H1 (cell line): ENCODE data around the gene ATP6V1G3. TPM values are rescaled to one million over a fixed set of nuclear protein-coding genes. Genes with fewer than 3 reads are reported as not detected.

ENCODE experiments used
- CTCF ChIA-PET: fragments of 300-600 bp; sonication (Branson Sonifier 250); formaldehyde crosslinking; loops from one replicate; lab custom pipeline; 2021; ENCODE audit not compliant: partially characterized antibody; lab: Charles Lee
- POLR2A ChIA-PET: fragments of 300-600 bp; sonication (Branson Sonifier 250); formaldehyde crosslinking; loops from one replicate; lab custom pipeline; 2021; ENCODE audit warnings: inconsistent platforms; ENCODE audit not compliant: partially characterized antibody; lab: Charles Lee
- DNase-seq, 2 experiments: peaks; one replicate each; pipeline versions ENCODE4 v3.0.0 to v3.0.0-alpha.2; 2010 to 2022; ENCODE audit warnings: low spot score in 2 of 2, low read depth in 1 of 2, mixed read lengths in 1 of 2
- FAIRE-seq: peaks from 2 replicates; lab custom pipeline; 2011; peaks lifted over from hg19 to GRCh38; lab: Jason Lieb, UNC
- H2AFZ ChIP-seq: 2 replicates; pipeline ENCODE4 v1.8.1; 2012; ENCODE audit warnings: low read length, inconsistent platforms
- H2AK5ac ChIP-seq: 2 replicates; pipeline ENCODE4 v1.6.1; 2013; ENCODE audit warnings: low read depth, low read length
- H2BK120ac ChIP-seq: replicated peaks from 2 replicates; pipeline ENCODE3; 2013; ENCODE audit warnings: low read depth, low read length, inconsistent platforms
- H2BK12ac ChIP-seq: 2 replicates; pipeline ENCODE4 v1.6.1; 2013; ENCODE audit warnings: low read depth, low read length
- H2BK15ac ChIP-seq: 2 replicates; pipeline ENCODE4 v1.6.1; 2013; ENCODE audit warnings: low read length
- H2BK20ac ChIP-seq: 2 replicates; pipeline ENCODE4 v1.6.1; 2013; ENCODE audit warnings: low read length
- H2BK5ac ChIP-seq: 2 replicates; pipeline ENCODE4 v1.6.1; 2013; ENCODE audit warnings: low read depth, low read length
- H3K14ac ChIP-seq: 2 replicates; pipeline ENCODE4 v1.6.1; 2013; ENCODE audit warnings: inconsistent platforms; ENCODE audit not compliant: insufficient read length
- H3K18ac ChIP-seq: 2 replicates; pipeline ENCODE4 v1.6.1; 2013; ENCODE audit warnings: low read length; ENCODE audit errors: extremely low read depth
- H3K23ac ChIP-seq: 2 replicates; pipeline ENCODE4 v1.6.1; 2013; ENCODE audit warnings: inconsistent platforms; ENCODE audit not compliant: insufficient read length
- H3K23me2 ChIP-seq: 2 replicates; pipeline ENCODE4 v1.6.1; 2013; ENCODE audit warnings: low read depth, low read length
- H3K27ac ChIP-seq: 2 replicates; pipeline ENCODE4 v1.6.1; 2011; ENCODE audit warnings: low read depth, low read length, inconsistent platforms
- H3K27me3 ChIP-seq, 4 experiments: replicated peaks in 1 of 4; 1 replicate in 1 of 4; 2 replicates in 3 of 4; pipeline versions ENCODE4 v1.6.1 to v1.8.1; 2011 to 2013; ENCODE audit warnings: low read length in 3 of 4, mild to moderate bottlenecking in 3 of 4, inconsistent platforms in 2 of 4, mixed read lengths in 2 of 4, moderate library complexity in 1 of 4; ENCODE audit not compliant: control insufficient read depth in 3 of 4, insufficient read depth in 3 of 4; ENCODE audit errors: extremely low read depth in 1 of 4
- H3K36me3 ChIP-seq, 4 experiments: 2 replicates each; pipeline versions ENCODE4 v1.6.1 to v1.8.1; 2011 to 2013; ENCODE audit warnings: mild to moderate bottlenecking in 4 of 4, low read length in 3 of 4, moderate library complexity in 2 of 4, control low read depth in 1 of 4, inconsistent platforms in 1 of 4; ENCODE audit not compliant: insufficient read depth in 4 of 4, control insufficient read depth in 2 of 4
- H3K4ac ChIP-seq: replicated peaks from 2 replicates; pipeline ENCODE3; 2013; ENCODE audit warnings: low read length, low read depth, mixed read lengths, inconsistent platforms; ENCODE audit not compliant: insufficient read length
- H3K4me1 ChIP-seq, 4 experiments: replicated peaks in 1 of 4; 1 replicate in 1 of 4; 2 replicates in 3 of 4; pipeline versions ENCODE4 v1.6.1 to v1.8.1; 2011 to 2013; ENCODE audit warnings: low read length in 3 of 4, inconsistent platforms in 2 of 4, mixed read lengths in 1 of 4; ENCODE audit not compliant: insufficient read depth in 4 of 4, control insufficient read depth in 3 of 4
- H3K4me2 ChIP-seq, 2 experiments: 2 replicates each; pipeline versions ENCODE4 v1.6.1 to v1.8.1; 2011 to 2013; ENCODE audit warnings: low read depth in 2 of 2, low read length in 2 of 2, control low read depth in 1 of 2, inconsistent platforms in 1 of 2, mild to moderate bottlenecking in 1 of 2; ENCODE audit not compliant: insufficient read depth in 1 of 2
- H3K4me3 ChIP-seq, 4 experiments: fragments of 200-600, 300-600 bp in 1 of 4; sonication (generic), shearing (Covaris generic), sonication (Bioruptor Twin) in 1 of 4; 2 replicates each; pipeline versions ENCODE4 v1.5.1 to v1.8.1; 2011 to 2016; ENCODE audit warnings: low read length in 4 of 4, low read depth in 3 of 4, control low read depth in 2 of 4, inconsistent platforms in 2 of 4, mild to moderate bottlenecking in 2 of 4, mixed read lengths in 1 of 4, moderate library complexity in 1 of 4; ENCODE audit not compliant: insufficient read depth in 2 of 4; ENCODE audit errors: extremely low read depth in 1 of 4
- H3K56ac ChIP-seq: replicated peaks from 2 replicates; pipeline ENCODE3; 2013; ENCODE audit warnings: low read depth, mild to moderate bottlenecking, mixed read lengths, low read length, inconsistent platforms; ENCODE audit not compliant: insufficient read length
- H3K79me1 ChIP-seq: 2 replicates; pipeline ENCODE4 v1.6.1; 2013; ENCODE audit warnings: low read depth, low read length, control low read depth
- H3K79me2 ChIP-seq, 2 experiments: 2 replicates each; pipeline versions ENCODE4 v1.6.1 to v1.8.1; 2012 to 2013; ENCODE audit warnings: low read length in 2 of 2, mild to moderate bottlenecking in 2 of 2, inconsistent platforms in 1 of 2; ENCODE audit not compliant: insufficient read depth in 2 of 2, control insufficient read depth in 1 of 2
- H3K9ac ChIP-seq, 4 experiments: replicated peaks in 1 of 4; 1 replicate in 1 of 4; 2 replicates in 3 of 4; pipeline versions ENCODE4 v1.6.1 to v1.8.1; 2011 to 2013; ENCODE audit warnings: low read depth in 3 of 4, low read length in 3 of 4, control low read depth in 2 of 4, mild to moderate bottlenecking in 2 of 4, moderate library complexity in 2 of 4, inconsistent platforms in 1 of 4; ENCODE audit errors: extremely low read depth in 1 of 4
- H3K9me3 ChIP-seq, 2 experiments: 2 replicates each; pipeline versions ENCODE4 v1.6.1 to v1.8.1; 2012 to 2013; ENCODE audit warnings: mild to moderate bottlenecking in 2 of 2, moderate library complexity in 2 of 2, control low read depth in 1 of 2, inconsistent platforms in 1 of 2, low read depth in 1 of 2, low read length in 1 of 2, mixed read lengths in 1 of 2; ENCODE audit not compliant: insufficient read depth in 2 of 2
- H4K20me1 ChIP-seq, 2 experiments: replicated peaks in 1 of 2; 2 replicates each; pipeline versions ENCODE3 to v1.8.1; 2011 to 2013; ENCODE audit warnings: inconsistent platforms in 2 of 2, low read length in 2 of 2, mild to moderate bottlenecking in 1 of 2; ENCODE audit not compliant: insufficient read depth in 2 of 2, control insufficient read depth in 1 of 2
- H4K5ac ChIP-seq: 2 replicates; pipeline ENCODE4 v1.6.1; 2013; ENCODE audit warnings: low read length, low read depth, mixed read lengths, inconsistent platforms; ENCODE audit not compliant: insufficient read length
- H4K8ac ChIP-seq: 2 replicates; pipeline ENCODE4 v1.8.0; 2013; ENCODE audit warnings: mild to moderate bottlenecking, moderate library complexity, low read length, inconsistent platforms; ENCODE audit not compliant: insufficient read depth; ENCODE audit errors: extremely low read depth
- H4K91ac ChIP-seq: replicated peaks from 2 replicates; pipeline ENCODE3; 2013; ENCODE audit warnings: low read length, mixed read lengths, inconsistent platforms; ENCODE audit not compliant: insufficient read length
- SAP30 ChIP-seq: fragments of 300-600 bp; sonication (generic); IDR thresholded peaks from 2 replicates; pipeline ENCODE4 v1.7.1; 2012; ENCODE audit warnings: low read length, moderate library complexity, mild to moderate bottlenecking, inconsistent platforms; ENCODE audit not compliant: insufficient read depth, insufficient replicate concordance
- WGBS, 2 experiments: shearing (Covaris generic) in 1 of 2; methylation state at CpG; one replicate each; pipeline versions ENCODE4 v1.1.6 to v1.1.7; 2013 to 2015; ENCODE audit warnings: low lambda C conversion rate in 2 of 2, mixed read lengths in 2 of 2, inconsistent platforms in 1 of 2, low coverage in 1 of 2, missing lambda C conversion rate in 1 of 2; ENCODE audit not compliant: insufficient replicate concordance in 2 of 2, insufficient coverage in 1 of 2, insufficient read length in 1 of 2; ENCODE audit errors: extremely low coverage in 1 of 2, missing lambda C conversion rate in 1 of 2; 5-methylcytosine and 5-hydroxymethylcytosine counted together
- polyA plus RNA-seq, 7 experiments: library from polyadenylated mRNA; depleted of rRNA in 3 of 7; stranded (reverse) in 5 of 7; unstranded in 2 of 7; fragments of >200 nt in 5 of 7; fragments of 200-250 nt in 2 of 7; gene quantifications; 1 replicate in 5 of 7; 2 replicates in 1 of 7; 4 replicates in 1 of 7; pipeline versions ENCODE4 v1.2.1 to v1.2.3, GENCODE V29; 2011 to 2013; ENCODE audit warnings: missing spikeins in 2 of 7, mixed read lengths in 2 of 7
- total RNA-seq: library from RNA; stranded (reverse); fragmentation: NEBNext Ultra II Directional; extraction: Animal tissue kit (Norgen Biotek cat#: 25700); gene quantifications from 2 replicates; pipeline ENCODE4 v1.2.1, GENCODE V29; 2021

The ATP6V1G3 gene
- total and polyA plus RNA-seq, 2 of the 8 experiments (the other 6 are each of a cell fraction or from before 2014, with no cell fraction given): not detected

GRCh38 chr1:198494139-198494538 lies 46.3 kb downstream of the ATP6V1G3 start:
- no peaks in the 10 kb centered on the region for H3K9me3 ChIP-seq
- H3K23me2 ChIP-seq: no peaks in the 10 kb centered on the region
- H3K27me3 ChIP-seq: no peaks in the 10 kb centered on the region
- H2BK15ac ChIP-seq: no peak overlapping the region
- H3K79me2 ChIP-seq: no peaks in the 10 kb centered on the region
- no peak overlapping the region for H2BK20ac ChIP-seq
- no peaks in the 10 kb centered on the region for H3K36me3 ChIP-seq
- ChIA-PET POLR2A (no interaction called here), CTCF (interaction anchor here (1.6 kb wide), 1 partner anchor 296 kb away, joined by 3 read pairs; no protein-coding TSS in a partner anchor)
- no peaks in the 10 kb centered on the region for H4K20me1 ChIP-seq
- WGBS, 2 experiments: 92% methylated on average over 5 of the region's 5 CpGs; no CpG with 5 or more reads in 1 of the 2 experiments
- H3K18ac ChIP-seq: no peak overlapping the region
- H3K79me1 ChIP-seq: no peaks in the 10 kb centered on the region
- no peak overlapping the region for H3K23ac ChIP-seq
- no peak overlapping the region for H2AK5ac ChIP-seq
- no peak overlapping the region for H2BK120ac ChIP-seq
- H4K5ac ChIP-seq: no peak overlapping the region
- no peak overlapping the region for H2BK5ac ChIP-seq
- H3K27ac ChIP-seq: no peak overlapping the region
- H3K4ac ChIP-seq: no peak overlapping the region
- no peak overlapping the region for H4K8ac ChIP-seq
- no peak for FAIRE-seq
- DNase-seq: no peak
- no peak overlapping the region for H2BK12ac ChIP-seq
- no peak overlapping the region for H3K14ac ChIP-seq
- no peak overlapping the region for H2AFZ ChIP-seq
- no peak overlapping the region for H3K9ac ChIP-seq
- H3K56ac ChIP-seq: no peak overlapping the region
- no peak for TF ChIP-seq SAP30
- no peak overlapping the region for H3K4me3 ChIP-seq
- H3K4me1 ChIP-seq: no peaks in the 10 kb centered on the region
- H4K91ac ChIP-seq: no peak overlapping the region
- no peak overlapping the region for H3K4me2 ChIP-seq
